T follicular helper cell (primary cell): ENCODE measurements around the gene TMEM131L.

Experiments
- DNase-seq: peaks from one replicate; pipeline ENCODE4 v3.0.0-alpha.2; 2020; ENCODE audit warnings: low read depth

TMEM131L gene

GRCh38 chr4:153616006-153616555 is 149.9 kb downstream of the TMEM131L start:
- DNase-seq: no peak

- DNase-seq: no peak
Measured at GRCh38 chr4:153618833-153619232, 152.7 kb downstream of the TMEM131L start.

GRCh38 chr4:153619811-153620210 is 153.7 kb downstream of the TMEM131L start:
- no peak for DNase-seq

GRCh38 chr4:153620352-153620751 is 154.2 kb downstream of the TMEM131L start:
- no peak for DNase-seq

GRCh38 chr4:153622093-153622492 is 155.9 kb downstream of the TMEM131L start:
- DNase-seq: no peak

GRCh38 chr4:153622778-153623240 is 156.6 kb downstream of the TMEM131L start:
- no peak for DNase-seq

GRCh38 chr4:153623491-153623890 is 157.3 kb downstream of the TMEM131L start:
- DNase-seq: no peak

- DNase-seq: no peak
Measured at GRCh38 chr4:153628796-153629315, 162.7 kb downstream of the TMEM131L start.

GRCh38 chr4:153629776-153630175 is 163.6 kb downstream of the TMEM131L start:
- DNase-seq: no peak

GRCh38 chr4:153634738-153635353 is 168.7 kb downstream of the TMEM131L start:
- no peak for DNase-seq

- DNase-seq: no peak
Measured at GRCh38 chr4:153635846-153636245, 169.7 kb downstream of the TMEM131L start.

- no peak for DNase-seq
Measured at GRCh38 chr4:153637201-153637600, 171.0 kb downstream of the TMEM131L start.

GRCh38 chr4:153638011-153638410 is 171.9 kb downstream of the TMEM131L start:
- DNase-seq: no peak

GRCh38 chr4:153638999-153639398 is 172.8 kb downstream of the TMEM131L start:
- no peak for DNase-seq

GRCh38 chr4:153639833-153640802 is 174.0 kb downstream of the TMEM131L start:
- no peak for DNase-seq

- no peak for DNase-seq
Measured at GRCh38 chr4:153641532-153641931, 175.4 kb downstream of the TMEM131L start.

- DNase-seq: no peak
Measured at GRCh38 chr4:153643406-153644383, 177.5 kb downstream of the TMEM131L start.

- DNase-seq: no peak
Measured at GRCh38 chr4:153645183-153645582, 179.0 kb downstream of the TMEM131L start.

- DNase-seq: no peak
Measured at GRCh38 chr4:153646261-153646660, 180.1 kb downstream of the TMEM131L start.

GRCh38 chr4:153646978-153647377 is 180.8 kb downstream of the TMEM131L start:
- no peak for DNase-seq

GRCh38 chr4:153647975-153648374 is 181.8 kb downstream of the TMEM131L start:
- DNase-seq: no peak
